HepG2 (cell line): Measurements from ENCODE around the gene CYSTM1. TPM values are rescaled to one million over a fixed set of nuclear protein-coding genes. Genes with fewer than 3 reads are reported as not detected.

ENCODE experiments used
- ARID4A ChIP-seq: sonication (generic); formaldehyde crosslinking; IDR thresholded peaks from 2 replicates; pipeline ENCODE4 v1.5.0; 2020; ENCODE audit warnings: mild to moderate bottlenecking, missing genetic modification reagents, borderline replicate concordance
- BCL3 ChIP-seq: sonication (generic); formaldehyde crosslinking; IDR thresholded peaks from 2 replicates; pipeline ENCODE4 v1.5.1; 2020; ENCODE audit warnings: mild to moderate bottlenecking, missing genetic modification reagents, moderate library complexity
- ETV5 ChIP-seq: IDR thresholded peaks from 2 replicates; pipeline ENCODE4 v1.6.1; 2018; ENCODE audit warnings: missing biosample characterization, missing genetic modification reagents, inconsistent platforms, borderline replicate concordance
- MAX ChIP-seq: IDR thresholded peaks from 2 replicates; pipeline ENCODE4 v1.6.1; 2012; ENCODE audit warnings: inconsistent platforms
- MXD4 ChIP-seq: IDR thresholded peaks from 2 replicates; pipeline ENCODE4 v1.6.1; 2016; ENCODE audit warnings: mild to moderate bottlenecking, missing biosample characterization, missing genetic modification reagents
- ZBED4 ChIP-seq: sonication (generic); formaldehyde crosslinking; IDR thresholded peaks from 2 replicates; pipeline ENCODE4 v1.4.0; 2020; ENCODE audit warnings: missing genetic modification reagents, borderline replicate concordance
- ZNF12 ChIP-seq: sonication (generic); formaldehyde crosslinking; IDR thresholded peaks from 2 replicates; pipeline ENCODE4 v1.5.0; 2020; ENCODE audit warnings: missing genetic modification reagents
- ZNF253 ChIP-seq: sonication (generic); formaldehyde crosslinking; IDR thresholded peaks from 2 replicates; pipeline ENCODE4 v1.8.0; 2022; ENCODE audit warnings: mild to moderate bottlenecking, missing genetic modification reagents, borderline replicate concordance
- ZNF550 ChIP-seq: sonication (generic); formaldehyde crosslinking; IDR thresholded peaks from 2 replicates; pipeline ENCODE4 v1.4.0; 2020; ENCODE audit warnings: mild to moderate bottlenecking, missing genetic modification reagents, borderline replicate concordance
- ZNF567 ChIP-seq: sonication (generic); formaldehyde crosslinking; IDR thresholded peaks from 2 replicates; pipeline ENCODE4 v1.8.1; 2023; ENCODE audit warnings: mild to moderate bottlenecking, missing genetic modification reagents, borderline replicate concordance
- ZNF607 ChIP-seq: sonication (generic); formaldehyde crosslinking; IDR thresholded peaks from 2 replicates; pipeline ENCODE4 v1.5.1; 2020; ENCODE audit warnings: missing genetic modification reagents, mild to moderate bottlenecking, borderline replicate concordance
- ZNF687 ChIP-seq: sonication (generic); formaldehyde crosslinking; IDR thresholded peaks from 2 replicates; pipeline ENCODE4 v1.5.1; 2020; ENCODE audit warnings: mild to moderate bottlenecking, missing genetic modification reagents, moderate library complexity
- ZNF816 ChIP-seq: sonication (generic); formaldehyde crosslinking; IDR thresholded peaks from 2 replicates; pipeline ENCODE4 v1.8.0; 2022; ENCODE audit warnings: missing genetic modification reagents, mild to moderate bottlenecking, borderline replicate concordance
- polyA plus RNA-seq, 8 experiments: library from polyadenylated mRNA; depleted of rRNA in 3 of 8; stranded (reverse) in 7 of 8; unstranded in 1 of 8; fragments of >200 nt; fragmentation: Illumina TruSeq in 4 of 8; extraction: Trizol in 4 of 8; gene quantifications; 2 replicates each; pipeline versions ENCODE4 v1.2.1 to v1.2.3, GENCODE V29; 2011 to 2016; ENCODE audit warnings: low read depth in 4 of 8, missing spikeins in 1 of 8, mixed read lengths in 1 of 8; ENCODE audit not compliant: insufficient read depth in 1 of 8
- total RNA-seq, 5 experiments: library from RNA; depleted of rRNA; stranded (reverse); fragments of >200 nt; fragmentation: Illumina TruSeq; extraction: Trizol; gene quantifications; 2 replicates each; pipeline ENCODE4 v1.2.3, GENCODE V29; 2016; ENCODE audit warnings: low read depth in 1 of 5

Gene CYSTM1
- total and polyA plus RNA-seq, 2 of the 13 experiments (the other 11 are each of a cell fraction or from before 2014, with no cell fraction given), result 40.0 to 73.4 TPM

- TF ChIP-seq ZNF687 (CRISPR knock-in tag), result peak; percentile 65
- TF ChIP-seq ZNF816 (CRISPR knock-in tag), result peak; percentile 47; the same call in 1 of the 2 replicates
- peak; percentile 75 for TF ChIP-seq ETV5 (CRISPR knock-in tag)
- 0 out of 2 replicates have a peak, but pooled peaks have one; percentile 18 for TF ChIP-seq MXD4
- TF ChIP-seq ZNF607, result 0 out of 2 replicates have a peak, but pooled peaks have one; percentile 23
- TF ChIP-seq ZNF567 (CRISPR knock-in tag), result no peak
- no peak for TF ChIP-seq ZBED4 (CRISPR knock-in tag)
- peak; percentile 72; the same call in 1 of the 2 replicates for TF ChIP-seq ARID4A (CRISPR knock-in tag)
- TF ChIP-seq ZNF253 (CRISPR knock-in tag), result no peak
- TF ChIP-seq MAX, result peak; percentile 10
- no peak for TF ChIP-seq ZNF550 (CRISPR knock-in tag)
- TF ChIP-seq BCL3 (CRISPR knock-in tag), result peak; percentile 18; the same call in 1 of the 2 replicates
- no peak for TF ChIP-seq ZNF12 (CRISPR knock-in tag)
These were observed 511 bp downstream of the CYSTM1 start (continued) for GRCh38 chr5:140175367-140176030.
